Neuron (in vitro differentiated cells): ENCODE results near the gene C22orf31.

Source experiments
- H2AFZ ChIP-seq: one replicate; pipeline ENCODE4 v1.6.1; 2013; ENCODE audit warnings: low read depth, mild to moderate bottlenecking, inconsistent platforms, low read length, moderate library complexity
- H3K27me3 ChIP-seq: one replicate; pipeline ENCODE4 v1.6.1; 2013; ENCODE audit warnings: low read length; ENCODE audit not compliant: insufficient read depth
- H3K36me3 ChIP-seq: one replicate; pipeline ENCODE4 v1.6.1; 2013; ENCODE audit warnings: low read length; ENCODE audit not compliant: insufficient read depth
- H3K4me1 ChIP-seq: one replicate; pipeline ENCODE4 v1.6.1; 2013; ENCODE audit warnings: low read length; ENCODE audit not compliant: insufficient read depth
- H3K4me3 ChIP-seq: 2 replicates; pipeline ENCODE4 v1.5.1; 2013; ENCODE audit warnings: mild to moderate bottlenecking, low read length, moderate library complexity
- H3K9me3 ChIP-seq: one replicate; pipeline ENCODE4 v1.6.1; 2013; ENCODE audit warnings: low read length

The C22orf31 gene

GRCh38 chr22:29060251-29060869, 1.3 kb downstream of the C22orf31 start:
- no peaks in the 10 kb centered on the region for H3K9me3 ChIP-seq

DNA sequence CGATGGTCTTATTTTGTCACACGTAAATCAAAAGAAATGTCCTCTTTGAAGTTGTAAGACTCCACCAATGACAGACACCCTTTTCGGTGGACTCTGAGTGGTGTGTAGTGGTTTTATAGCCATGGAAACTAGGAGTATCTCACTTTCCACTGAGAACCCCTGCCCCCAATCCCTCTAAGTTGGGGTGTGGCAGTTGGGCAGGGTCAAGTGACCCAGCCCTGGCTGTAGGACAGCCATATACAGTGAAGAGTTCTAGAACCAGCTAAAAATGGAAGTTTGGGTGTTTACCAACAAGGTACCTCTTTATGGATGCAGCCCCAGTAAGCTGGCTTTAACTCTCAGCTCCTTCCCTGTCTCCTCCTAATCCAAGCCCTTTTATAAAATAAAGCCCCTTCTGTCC, 5.2 kb downstream of the C22orf31 start:
- H3K27me3 ChIP-seq, result no peaks in the 10 kb centered on the region
- H3K4me3 ChIP-seq, result no peak overlapping the region
- peaks cover 3% of the 10 kb centered on the region for H3K36me3 ChIP-seq
- H2AFZ ChIP-seq, result no peak overlapping the region
- no peaks in the 10 kb centered on the region for H3K9me3 ChIP-seq
- H3K4me1 ChIP-seq, result peaks cover 16% of the 10 kb centered on the region

More at GRCh38 chr22:29060251-29060869, 1.3 kb downstream of the C22orf31 start:
- Histone ChIP-seq H3K36me3 (no peaks in the 10 kb centered on the region), H3K4me1 (peaks cover 2% of the 10 kb centered on the region), H3K4me3 (no peak overlapping the region), H3K27me3 (no peaks in the 10 kb centered on the region), H2AFZ (no peak overlapping the region)

GRCh38 chr22:29055192-29055830, 6.3 kb downstream of the C22orf31 start:
- H3K36me3 ChIP-seq, result peaks cover 12% of the 10 kb centered on the region
- no peak overlapping the region for H2AFZ ChIP-seq
- peaks cover 16% of the 10 kb centered on the region for H3K4me1 ChIP-seq
- no peak overlapping the region for H3K4me3 ChIP-seq
- H3K27me3 ChIP-seq, result no peaks in the 10 kb centered on the region
- no peaks in the 10 kb centered on the region for H3K9me3 ChIP-seq

DNA sequence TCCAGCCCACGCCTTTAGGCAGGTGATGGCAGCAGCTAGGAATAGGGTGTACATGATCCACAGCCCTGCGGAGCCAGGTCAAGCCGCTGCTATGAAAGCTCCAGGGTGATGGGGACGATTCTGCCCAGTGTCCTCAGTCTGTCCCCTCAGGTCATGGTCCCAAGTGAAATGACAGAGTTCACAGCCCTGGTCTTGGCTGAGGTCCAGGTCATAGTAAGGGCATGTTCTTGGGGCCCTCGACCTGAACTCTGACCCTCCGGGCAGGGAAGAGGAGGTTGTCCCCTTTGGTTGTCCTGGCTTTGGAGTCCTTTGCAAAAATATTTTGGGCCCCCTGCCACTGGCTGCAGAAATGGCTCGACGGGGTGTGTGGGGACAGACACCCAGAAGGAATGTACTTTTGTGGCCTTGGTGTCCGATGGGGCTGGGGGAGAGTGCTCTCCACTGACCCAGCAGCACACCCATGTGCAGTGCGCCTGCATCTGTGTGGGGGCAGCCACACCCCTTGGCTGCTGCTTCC, 7.3 kb downstream of the C22orf31 start:
- no peaks in the 10 kb centered on the region for H3K27me3 ChIP-seq
- H3K4me3 ChIP-seq, result no peak overlapping the region
- peaks cover 22% of the 10 kb centered on the region for H3K36me3 ChIP-seq
- H3K4me1 ChIP-seq, result peaks cover 16% of the 10 kb centered on the region
- H2AFZ ChIP-seq, result no peak overlapping the region
- no peaks in the 10 kb centered on the region for H3K9me3 ChIP-seq

DNA sequence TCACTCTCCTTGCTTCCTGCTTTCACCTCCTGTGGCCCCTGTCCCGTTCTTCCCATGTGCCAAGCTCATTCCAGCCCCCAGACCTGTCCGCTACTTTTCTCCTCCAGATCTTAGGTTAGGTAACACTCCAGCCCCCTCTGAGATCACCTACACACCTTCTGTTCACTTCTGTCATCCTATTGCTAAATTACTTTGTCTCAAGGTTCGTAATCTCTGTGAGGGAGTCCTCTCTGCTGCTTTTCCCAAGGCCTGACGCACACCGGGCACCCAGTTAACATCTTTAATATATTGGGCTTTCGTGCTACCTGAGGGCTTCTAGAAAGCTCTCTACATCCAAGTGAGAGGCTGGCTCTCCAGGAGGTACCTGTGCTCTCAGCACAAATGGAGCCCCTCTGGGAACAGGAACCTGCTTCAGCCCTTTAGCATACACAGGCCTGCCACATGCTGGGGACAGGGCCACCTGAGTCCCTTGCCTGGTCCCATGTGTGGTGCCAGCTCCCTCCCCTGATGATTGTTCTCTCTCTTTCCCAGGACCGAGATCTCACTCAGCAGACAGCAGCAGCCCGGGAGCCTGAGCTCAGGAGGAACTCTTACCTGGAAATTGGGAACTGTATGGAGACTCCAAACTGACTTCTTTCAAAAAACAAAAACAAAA, 8.5 kb downstream of the C22orf31 start:
- H3K36me3 ChIP-seq, result peaks cover 33% of the 10 kb centered on the region
- H3K4me1 ChIP-seq, result peaks cover 16% of the 10 kb centered on the region
- no peaks in the 10 kb centered on the region for H3K27me3 ChIP-seq
- no peak overlapping the region for H2AFZ ChIP-seq
- no peaks in the 10 kb centered on the region for H3K9me3 ChIP-seq
- H3K4me3 ChIP-seq, result no peak overlapping the region

- H3K36me3 ChIP-seq, result peaks cover 59% of the 10 kb centered on the region
- H3K4me3 ChIP-seq, result no peak overlapping the region
- H3K27me3 ChIP-seq, result no peaks in the 10 kb centered on the region
- no peaks in the 10 kb centered on the region for H3K9me3 ChIP-seq
- peaks cover 15% of the 10 kb centered on the region for H3K4me1 ChIP-seq
- H2AFZ ChIP-seq, result no peak overlapping the region
Measured at GRCh38 chr22:29050457-29050856, 11.2 kb downstream of the C22orf31 start.

DNA sequence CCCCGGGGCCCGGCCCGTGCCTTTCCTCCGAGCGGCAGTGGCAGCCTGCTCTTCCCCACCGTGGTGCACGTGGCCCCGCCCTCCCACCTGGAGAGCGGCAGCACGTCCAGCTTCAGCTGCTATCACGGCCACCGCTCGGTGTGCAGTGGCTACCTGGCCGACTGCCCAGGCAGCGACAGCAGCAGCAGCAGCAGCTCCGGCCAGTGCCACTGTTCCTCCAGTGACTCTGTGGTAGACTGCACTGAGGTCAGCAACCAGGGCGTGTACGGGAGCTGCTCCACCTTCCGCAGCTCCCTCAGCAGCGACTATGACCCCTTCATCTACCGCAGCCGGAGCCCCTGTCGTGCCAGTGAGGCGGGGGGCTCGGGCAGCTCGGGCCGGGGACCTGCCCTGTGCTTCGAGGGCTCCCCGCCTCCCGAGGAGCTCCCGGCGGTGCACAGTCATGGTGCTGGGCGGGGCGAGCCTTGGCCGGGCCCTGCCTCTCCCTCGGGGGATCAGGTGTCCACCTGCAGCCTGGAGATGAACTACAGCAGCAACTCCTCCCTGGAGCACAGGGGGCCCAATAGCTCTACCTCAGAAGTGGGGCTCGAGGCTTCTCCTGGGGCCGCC, 11.9 kb downstream of the C22orf31 start:
- peaks cover 64% of the 10 kb centered on the region for H3K36me3 ChIP-seq

GRCh38 chr22:29048822-29049654, 12.6 kb downstream of the C22orf31 start:
- H3K4me3 ChIP-seq, result no peak overlapping the region
- no peaks in the 10 kb centered on the region for H3K9me3 ChIP-seq
- H3K36me3 ChIP-seq, result peaks cover 72% of the 10 kb centered on the region
- H3K27me3 ChIP-seq, result no peaks in the 10 kb centered on the region
- no peak overlapping the region for H2AFZ ChIP-seq
- peaks cover under 1% of the 10 kb centered on the region for H3K4me1 ChIP-seq

More for the DNA sequence above, 11.9 kb downstream of the C22orf31 start:
- H3K9me3 ChIP-seq, result no peaks in the 10 kb centered on the region
- peaks cover 8% of the 10 kb centered on the region for H3K4me1 ChIP-seq
- no peaks in the 10 kb centered on the region for H3K27me3 ChIP-seq
- H3K4me3 ChIP-seq, result no peak overlapping the region
- no peak overlapping the region for H2AFZ ChIP-seq

- Histone ChIP-seq H3K36me3 (peaks cover 65% of the 10 kb centered on the region), H2AFZ (no peak overlapping the region), H3K27me3 (no peaks in the 10 kb centered on the region), H3K4me1 (peaks cover 8% of the 10 kb centered on the region), H3K9me3 (no peaks in the 10 kb centered on the region), H3K4me3 (no peak overlapping the region)
Measured at GRCh38 chr22:29044657-29045176, 16.9 kb downstream of the C22orf31 start.

- Histone ChIP-seq H3K4me1 (peaks cover 8% of the 10 kb centered on the region), H3K4me3 (no peak overlapping the region), H3K9me3 (no peaks in the 10 kb centered on the region), H2AFZ (no peak overlapping the region), H3K36me3 (peaks cover 59% of the 10 kb centered on the region), H3K27me3 (no peaks in the 10 kb centered on the region)
Measured at GRCh38 chr22:29043906-29044575, 17.6 kb downstream of the C22orf31 start.

- peaks cover 32% of the 10 kb centered on the region for H3K36me3 ChIP-seq
- no peaks in the 10 kb centered on the region for H3K27me3 ChIP-seq
- no peak overlapping the region for H2AFZ ChIP-seq
- no peaks in the 10 kb centered on the region for H3K9me3 ChIP-seq
- peaks cover 8% of the 10 kb centered on the region for H3K4me1 ChIP-seq
- H3K4me3 ChIP-seq, result no peak overlapping the region
Measured at GRCh38 chr22:29041408-29041807, 20.2 kb downstream of the C22orf31 start.
